ENCODE data around the gene SUN2.
A peak's percentile ranks its signal among the peaks of the same experiment; 100 is the strongest.

Gene SUN2

DNA sequence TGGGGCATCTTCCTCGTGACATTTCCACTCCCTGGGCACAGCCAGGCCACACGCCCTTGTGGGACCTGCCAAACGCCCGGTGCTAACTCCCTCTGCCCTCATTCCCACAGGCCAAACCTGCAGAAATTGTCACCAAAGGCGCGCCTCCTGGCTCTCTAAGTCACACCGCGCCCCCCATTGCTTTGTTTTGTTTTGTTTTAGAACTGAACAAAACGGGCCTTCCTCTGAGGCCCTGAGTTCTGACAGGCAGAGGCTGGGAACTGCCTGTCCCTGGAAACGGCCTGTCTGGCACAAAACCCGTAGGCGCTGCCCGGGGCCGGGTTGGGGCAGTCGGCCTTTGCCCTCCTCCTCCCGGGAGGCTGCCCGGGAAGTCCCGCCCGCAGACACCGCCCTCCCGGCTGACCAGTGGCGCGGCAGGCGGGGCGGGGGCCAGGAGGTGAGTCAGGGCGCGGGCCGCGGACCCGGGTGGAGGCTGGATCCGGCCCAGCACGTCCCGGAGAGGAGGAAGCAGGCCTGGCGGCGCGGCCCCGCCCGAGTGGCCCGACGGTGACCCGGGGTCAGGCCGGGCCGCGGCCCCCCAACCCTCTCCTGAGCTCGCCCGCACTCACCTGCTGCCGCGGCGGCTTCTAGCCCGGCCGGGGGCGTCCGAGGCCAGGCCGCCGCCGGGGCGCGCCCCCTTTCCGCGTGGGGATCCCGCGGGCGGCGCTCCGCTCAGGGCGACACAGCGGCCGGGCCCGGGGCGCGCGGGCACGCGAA, 465 bp downstream of the SUN2 start:
- no peak overlapping the region for H3K4me3 ChIP-seq (IDR thresholded peaks at IDR 0.05; ENCODE audit: insufficient read depth, low read depth, low read length)
- H3K27me3 ChIP-seq (ENCODE audit: insufficient read depth, low read depth): no peaks in the 10 kb centered on the region
- H3K36me3 ChIP-seq (ENCODE audit: insufficient read depth): no peaks in the 10 kb centered on the region
- peak overlapping the region; percentile 16 for H2AFZ ChIP-seq (ENCODE audit: low read depth)
- no peaks in the 10 kb centered on the region for H4K20me1 ChIP-seq (ENCODE audit: insufficient read depth)
- no peak overlapping the region for H3K27ac ChIP-seq
- H3K4me2 ChIP-seq: peak overlapping the region; percentile 73
- peak overlapping the region; percentile 50; the same call in 1 of the 2 replicates for H3K9ac ChIP-seq
- TF ChIP-seq, protein P1, sequence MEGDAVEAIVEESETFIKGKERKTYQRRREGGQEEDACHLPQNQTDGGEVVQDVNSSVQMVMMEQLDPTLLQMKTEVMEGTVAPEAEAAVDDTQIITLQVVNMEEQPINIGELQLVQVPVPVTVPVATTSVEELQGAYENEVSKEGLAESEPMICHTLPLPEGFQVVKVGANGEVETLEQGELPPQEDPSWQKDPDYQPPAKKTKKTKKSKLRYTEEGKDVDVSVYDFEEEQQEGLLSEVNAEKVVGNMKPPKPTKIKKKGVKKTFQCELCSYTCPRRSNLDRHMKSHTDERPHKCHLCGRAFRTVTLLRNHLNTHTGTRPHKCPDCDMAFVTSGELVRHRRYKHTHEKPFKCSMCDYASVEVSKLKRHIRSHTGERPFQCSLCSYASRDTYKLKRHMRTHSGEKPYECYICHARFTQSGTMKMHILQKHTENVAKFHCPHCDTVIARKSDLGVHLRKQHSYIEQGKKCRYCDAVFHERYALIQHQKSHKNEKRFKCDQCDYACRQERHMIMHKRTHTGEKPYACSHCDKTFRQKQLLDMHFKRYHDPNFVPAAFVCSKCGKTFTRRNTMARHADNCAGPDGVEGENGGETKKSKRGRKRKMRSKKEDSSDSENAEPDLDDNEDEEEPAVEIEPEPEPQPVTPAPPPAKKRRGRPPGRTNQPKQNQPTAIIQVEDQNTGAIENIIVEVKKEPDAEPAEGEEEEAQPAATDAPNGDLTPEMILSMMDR (conservative IDR thresholded peaks at IDR 0.05; ENCODE audit: low read depth, low read length): no peak
- H3K79me2 ChIP-seq (ENCODE audit: insufficient read depth, low read depth): 0 out of 2 replicates have a peak, but pooled peaks cover 7% of the 10 kb centered on the region
- H3K4me1 ChIP-seq (ENCODE audit: low read depth, poor library complexity, severe bottlenecking): peaks cover 25% of the 10 kb centered on the region

GRCh38 chr22:38754751-38755154, 1.0 kb downstream of the SUN2 start:
- Histone ChIP-seq H3K27ac (no peak overlapping the region), H3K27me3 (ENCODE audit: insufficient read depth, low read depth) (no peaks in the 10 kb centered on the region), H3K4me3 (IDR thresholded peaks at IDR 0.05; ENCODE audit: insufficient read depth, low read depth, low read length) (no peak overlapping the region), H2AFZ (ENCODE audit: low read depth) (peak overlapping the region; percentile 16; the same call in 1 of the 2 replicates), H3K4me2 (peak overlapping the region; percentile 73), H3K36me3 (ENCODE audit: insufficient read depth) (no peaks in the 10 kb centered on the region), H3K4me1 (ENCODE audit: low read depth, poor library complexity, severe bottlenecking) (peaks cover 25% of the 10 kb centered on the region), H3K79me2 (ENCODE audit: insufficient read depth, low read depth) (0 out of 2 replicates have a peak, but pooled peaks cover 7% of the 10 kb centered on the region), H4K20me1 (ENCODE audit: insufficient read depth) (no peaks in the 10 kb centered on the region), H3K9ac (peak overlapping the region; percentile 50; the same call in 1 of the 2 replicates)
- TF ChIP-seq, protein P1 (conservative IDR thresholded peaks at IDR 0.05; ENCODE audit: low read depth, low read length): no peak

DNA sequence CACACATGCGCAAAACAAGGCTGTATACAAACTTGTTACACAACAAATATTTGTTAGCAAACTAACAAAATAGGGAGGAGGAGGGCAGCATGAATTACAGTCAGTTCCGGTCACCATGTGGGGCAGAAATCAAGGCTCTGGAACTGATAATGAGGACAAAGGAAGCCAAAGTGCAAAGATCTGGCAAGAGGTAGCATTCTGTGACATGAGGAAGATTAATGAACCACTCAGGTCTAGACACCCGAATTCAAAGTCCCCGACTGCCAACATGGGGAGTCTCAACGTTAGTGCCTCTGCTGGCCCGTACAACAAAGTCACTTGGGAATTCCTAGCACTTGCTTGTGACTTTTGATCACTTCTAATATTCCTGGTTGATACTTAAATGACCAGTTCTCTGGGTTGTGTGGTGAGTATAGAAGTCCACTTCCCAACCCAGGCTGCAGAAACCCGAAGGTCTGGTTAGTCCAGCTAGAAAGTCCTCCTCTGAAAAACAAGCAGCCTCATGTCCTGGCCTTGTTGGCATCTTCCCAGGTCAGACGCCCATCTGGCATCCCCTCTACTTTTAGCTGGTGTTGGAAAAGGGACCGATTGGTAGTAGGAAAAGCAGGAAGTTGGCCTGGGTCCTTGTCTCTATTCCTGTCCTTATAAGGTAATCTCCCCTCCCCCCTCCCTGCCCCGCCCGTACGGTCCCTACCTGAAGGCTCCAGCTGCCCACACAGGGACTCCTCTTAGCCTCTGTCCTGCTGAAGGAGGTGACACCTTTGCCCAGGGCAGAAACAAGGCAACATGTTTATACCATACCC, 1.6 kb downstream of the SUN2 start:
- Histone ChIP-seq H3K4me1 (ENCODE audit: low read depth, poor library complexity, severe bottlenecking) (peaks cover 25% of the 10 kb centered on the region), H2AFZ (ENCODE audit: low read depth) (no peak overlapping the region), H3K4me2 (peak overlapping the region; percentile 73; the same call in 1 of the 2 replicates), H3K9ac (no peak overlapping the region), H4K20me1 (ENCODE audit: insufficient read depth) (no peaks in the 10 kb centered on the region), H3K4me3 (IDR thresholded peaks at IDR 0.05; ENCODE audit: insufficient read depth, low read depth, low read length) (no peak overlapping the region), H3K79me2 (ENCODE audit: insufficient read depth, low read depth) (0 out of 2 replicates have a peak, but pooled peaks cover 7% of the 10 kb centered on the region), H3K36me3 (ENCODE audit: insufficient read depth) (no peaks in the 10 kb centered on the region), H3K27me3 (ENCODE audit: insufficient read depth, low read depth) (no peaks in the 10 kb centered on the region), H3K27ac (no peak overlapping the region)
- TF ChIP-seq, protein P1 (conservative IDR thresholded peaks at IDR 0.05; ENCODE audit: low read depth, low read length): no peak

GRCh38 chr22:38751422-38752346, 4.1 kb downstream of the SUN2 start:
- Histone ChIP-seq H3K27ac (no peak overlapping the region), H3K27me3 (ENCODE audit: insufficient read depth, low read depth) (no peaks in the 10 kb centered on the region), H4K20me1 (ENCODE audit: insufficient read depth) (no peaks in the 10 kb centered on the region), H3K9ac (no peak overlapping the region), H3K79me2 (ENCODE audit: insufficient read depth, low read depth) (0 out of 2 replicates have a peak, but pooled peaks cover 7% of the 10 kb centered on the region), H2AFZ (ENCODE audit: low read depth) (no peak overlapping the region), H3K4me1 (ENCODE audit: low read depth, poor library complexity, severe bottlenecking) (peaks cover 20% of the 10 kb centered on the region), H3K4me3 (IDR thresholded peaks at IDR 0.05; ENCODE audit: insufficient read depth, low read depth, low read length) (no peak overlapping the region), H3K36me3 (ENCODE audit: insufficient read depth) (no peaks in the 10 kb centered on the region; the same call in 1 of the 2 replicates), H3K4me2 (no peak overlapping the region)
- TF ChIP-seq, protein P1 (conservative IDR thresholded peaks at IDR 0.05; ENCODE audit: low read depth, low read length): no peak
